Measurements from ENCODE around the gene BAHCC1. TPM values are rescaled to one million over a fixed set of nuclear protein-coding genes. Genes with fewer than 3 reads are reported as not detected.

BAHCC1 gene
- total and polyA plus RNA-seq, 8 donors: 4.9 to 56.2 (median 9.4) TPM

DNA sequence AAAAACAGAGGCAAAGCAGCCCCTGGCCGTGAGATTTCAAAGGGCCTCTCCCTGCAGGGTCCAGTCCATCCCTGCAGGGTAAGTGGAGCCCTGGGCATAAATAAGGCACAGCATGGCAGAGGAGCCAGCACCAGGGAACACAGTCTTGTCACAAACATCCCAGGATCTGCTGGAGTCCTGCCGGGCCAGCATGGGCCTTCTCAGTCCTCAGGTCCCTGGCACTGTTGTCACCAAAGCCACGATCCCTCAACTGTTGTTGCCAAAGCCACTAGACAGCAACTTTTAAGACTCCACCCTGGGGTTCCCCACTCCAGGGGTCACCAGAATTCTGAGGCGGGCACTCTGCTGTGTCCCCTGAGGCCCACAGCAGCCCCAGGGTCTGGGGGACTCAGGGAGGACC lies 47.8 kb upstream of the BAHCC1 start:
- no peak overlapping the region for H3K4me3 ChIP-seq
- no peak for DNase-seq
- H3K27ac ChIP-seq: peak overlapping the region in 2 of 5 donors; percentile 95 to 96
- H3K9me3 ChIP-seq: no peaks in the 10 kb centered on the region
- TF ChIP-seq POLR2AphosphoS5 (IDR thresholded peaks at IDR 0.05) (no peak), EP300 (IDR thresholded peaks at IDR 0.05) (no peak)
- TF ChIP-seq, protein P1, sequence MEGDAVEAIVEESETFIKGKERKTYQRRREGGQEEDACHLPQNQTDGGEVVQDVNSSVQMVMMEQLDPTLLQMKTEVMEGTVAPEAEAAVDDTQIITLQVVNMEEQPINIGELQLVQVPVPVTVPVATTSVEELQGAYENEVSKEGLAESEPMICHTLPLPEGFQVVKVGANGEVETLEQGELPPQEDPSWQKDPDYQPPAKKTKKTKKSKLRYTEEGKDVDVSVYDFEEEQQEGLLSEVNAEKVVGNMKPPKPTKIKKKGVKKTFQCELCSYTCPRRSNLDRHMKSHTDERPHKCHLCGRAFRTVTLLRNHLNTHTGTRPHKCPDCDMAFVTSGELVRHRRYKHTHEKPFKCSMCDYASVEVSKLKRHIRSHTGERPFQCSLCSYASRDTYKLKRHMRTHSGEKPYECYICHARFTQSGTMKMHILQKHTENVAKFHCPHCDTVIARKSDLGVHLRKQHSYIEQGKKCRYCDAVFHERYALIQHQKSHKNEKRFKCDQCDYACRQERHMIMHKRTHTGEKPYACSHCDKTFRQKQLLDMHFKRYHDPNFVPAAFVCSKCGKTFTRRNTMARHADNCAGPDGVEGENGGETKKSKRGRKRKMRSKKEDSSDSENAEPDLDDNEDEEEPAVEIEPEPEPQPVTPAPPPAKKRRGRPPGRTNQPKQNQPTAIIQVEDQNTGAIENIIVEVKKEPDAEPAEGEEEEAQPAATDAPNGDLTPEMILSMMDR (IDR thresholded peaks at IDR 0.05): no peak
- peaks cover 6 to 55% (median 37%) of the 10 kb centered on the region in 4 donors for H3K4me1 ChIP-seq
- intact Hi-C loops (cut with DNase I; ENCODE audit: low total_unique reads): no loop called here
- no peaks in the 10 kb centered on the region for H3K36me3 ChIP-seq
- WGBS, 5 donors: 43 to 64% (median 52%) methylated on average over 2 to 4 of the region's 4 CpGs
- peaks cover 0 to 30% (median 9%) of the 10 kb centered on the region in 3 donors for H3K27me3 ChIP-seq

DNA sequence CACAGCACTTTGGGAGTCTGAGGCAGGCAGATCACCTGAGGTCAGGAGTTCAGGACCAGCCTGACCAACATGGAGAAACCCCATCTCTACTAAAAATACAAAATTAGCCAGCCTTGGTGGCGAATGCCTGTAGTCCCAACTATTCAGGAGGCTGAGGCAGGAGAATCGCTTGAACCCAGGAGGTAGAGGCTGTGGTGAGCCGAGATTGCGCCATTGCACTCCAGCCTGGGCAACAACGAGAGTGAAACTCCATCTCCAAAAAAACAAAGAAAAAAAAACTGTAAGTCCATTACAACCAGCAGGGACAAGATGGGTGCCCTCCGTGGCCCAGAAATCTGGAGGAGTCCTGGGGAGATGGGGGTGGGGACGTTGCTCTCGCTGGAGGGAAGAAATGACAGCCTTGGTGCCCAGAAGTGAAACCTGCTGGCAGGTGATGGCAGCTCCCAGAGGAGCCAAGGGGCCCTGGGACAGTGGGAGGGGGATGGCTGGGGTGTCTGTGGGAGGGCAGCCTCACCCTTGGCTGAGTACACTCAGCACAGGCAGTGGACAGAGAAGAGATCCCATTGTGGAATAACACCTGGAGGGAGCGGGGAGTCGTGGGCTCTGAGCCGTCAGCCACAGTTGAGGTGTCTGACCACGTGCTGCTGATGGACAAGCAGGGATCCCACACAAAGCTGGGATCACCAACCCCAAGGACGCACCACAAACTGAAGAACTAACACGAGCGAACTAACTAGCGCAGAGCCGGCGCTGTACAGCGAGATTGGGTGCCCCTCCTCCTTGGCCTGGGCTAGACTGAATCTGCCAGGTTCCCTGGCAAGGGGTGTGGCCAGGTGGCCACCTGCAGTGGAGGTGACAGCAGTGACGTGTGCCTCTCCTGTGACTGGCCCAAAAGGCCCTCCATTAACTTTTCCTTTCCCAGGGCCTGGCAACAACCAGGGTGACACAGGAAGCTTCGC lies 46.9 kb upstream of the BAHCC1 start:
- intact Hi-C loops (cut with DNase I; ENCODE audit: low total_unique reads): no loop called here
- Histone ChIP-seq H3K9me3 (no peaks in the 10 kb centered on the region), H3K4me3 (no peak overlapping the region), H3K27me3 (peaks cover 0 to 21% (median 3%) of the 10 kb centered on the region in 3 donors), H3K4me1 (peaks cover 6 to 46% (median 28%) of the 10 kb centered on the region in 4 donors), H3K36me3 (no peaks in the 10 kb centered on the region), H3K27ac (peak overlapping the region; percentile 27 to 82 (median 59))
- WGBS, 5 donors: 50 to 74% (median 65%) methylated on average over 21 of the region's 21 CpGs
- peak; percentile 62 to 84 for DNase-seq
- TF ChIP-seq POLR2AphosphoS5 (IDR thresholded peaks at IDR 0.05) (peak in 2 of 3 donors; percentile 82 to 86), POLR2A (IDR thresholded peaks at IDR 0.05) (peak in 1 of 4 donors; percentile 18), EP300 (IDR thresholded peaks at IDR 0.05) (no peak)
- TF ChIP-seq, protein P1 (IDR thresholded peaks at IDR 0.05): no peak

DNA sequence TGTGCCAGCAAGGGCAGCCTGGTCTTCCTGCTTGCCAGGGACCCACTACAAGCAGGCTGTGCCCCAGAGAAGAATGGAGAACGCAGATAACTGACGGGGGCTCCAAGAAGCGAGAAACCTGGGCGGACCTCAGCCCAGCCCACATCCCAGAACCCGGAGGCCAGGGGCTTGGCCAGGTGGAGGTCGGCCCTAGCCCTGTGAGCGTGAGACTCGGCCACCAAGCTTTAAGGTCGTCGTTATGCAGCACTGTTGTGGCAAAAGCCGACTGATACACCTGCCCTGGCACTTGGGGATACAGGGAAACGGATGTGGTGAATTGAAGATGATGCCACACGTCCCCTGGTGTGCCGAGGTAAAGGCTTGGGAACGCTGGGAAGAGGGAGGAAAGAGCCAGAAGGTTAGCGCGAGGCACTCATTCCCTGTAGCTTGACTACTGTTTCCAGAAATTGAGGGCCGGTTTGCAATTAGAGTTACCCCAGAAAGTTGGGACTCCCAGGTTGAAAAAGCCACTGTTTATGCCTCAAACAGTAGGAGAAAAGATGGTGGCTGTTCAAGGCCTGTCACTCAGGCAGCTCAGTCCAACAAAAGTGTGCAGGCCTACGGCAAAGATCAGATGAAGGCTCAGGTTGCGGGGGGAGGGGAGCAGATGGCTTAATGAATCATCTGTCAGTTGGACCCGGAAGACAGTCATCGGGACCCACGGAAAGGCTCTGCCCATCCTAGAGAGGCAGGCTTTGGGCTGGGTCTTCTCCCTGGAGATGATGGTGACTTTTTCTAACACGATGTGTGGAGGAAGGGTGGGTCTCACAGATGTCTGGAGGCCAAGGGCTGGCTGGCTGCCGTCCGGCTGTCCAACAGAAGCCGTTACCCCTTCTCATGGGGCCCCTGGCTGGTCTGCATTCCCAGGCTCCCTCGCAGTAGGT lies 45.6 kb upstream of the BAHCC1 start:
- TF ChIP-seq POLR2A (IDR thresholded peaks at IDR 0.05) (no peak), EP300 (IDR thresholded peaks at IDR 0.05) (no peak), POLR2AphosphoS5 (IDR thresholded peaks at IDR 0.05) (no peak)
- TF ChIP-seq, protein P1 (IDR thresholded peaks at IDR 0.05): no peak
- intact Hi-C loops (cut with DNase I; ENCODE audit: low total_unique reads): no loop called here
- H3K27ac ChIP-seq: peak overlapping the region in 4 of 5 donors; percentile 27 to 71 (median 57)
- H3K27me3 ChIP-seq: peaks cover 0 to 8% (median 0%) of the 10 kb centered on the region in 3 donors
- H3K4me3 ChIP-seq: no peak overlapping the region
- H3K9me3 ChIP-seq: no peaks in the 10 kb centered on the region
- DNase-seq: peak in 1 of 2 donors; percentile 64
- H3K4me1 ChIP-seq: peaks cover 6 to 38% (median 26%) of the 10 kb centered on the region in 4 donors
- no peaks in the 10 kb centered on the region for H3K36me3 ChIP-seq
- WGBS, 5 donors: 85 to 96% (median 89%) methylated on average over 24 to 28 of the region's 28 CpGs
